SK-N-SH treated with all-trans-retinoic acid at 6 μM for 48 hours (cell line): ENCODE results near the gene LIMD2.

Experiments used
- ATAC-seq: fragments of 200-7000 bp; cut with Tn5 transposase; 3 replicates; pipeline ENCODE4 v1.9.1; 2020; ENCODE audit warnings: mild to moderate bottlenecking, moderate library complexity
- ARNTL ChIP-seq: fragments of 450-650 bp; formaldehyde crosslinking; IDR thresholded peaks from 2 replicates; pipeline ENCODE4 v1.5.0; 2020; ENCODE audit warnings: low read depth, mild to moderate bottlenecking, moderate library complexity, borderline replicate concordance
- BACH2 ChIP-seq: fragments of 250-450 bp; sonication (Bioruptor Pico); IDR thresholded peaks from 2 replicates; pipeline ENCODE4 v1.9.0; 2021; ENCODE audit warnings: mild to moderate bottlenecking, borderline replicate concordance
- CSDC2 ChIP-seq: fragments of 250-450 bp; sonication (Bioruptor Pico); IDR thresholded peaks from 2 replicates; pipeline ENCODE4 v1.5.0; 2020; ENCODE audit warnings: mild to moderate bottlenecking, moderate library complexity
- ESRRG ChIP-seq: fragments of 250-450 bp; sonication (Bioruptor Pico); IDR thresholded peaks from 2 replicates; pipeline ENCODE4 v1.6.1; 2021; ENCODE audit warnings: mild to moderate bottlenecking
- OSR1 ChIP-seq: fragments of 250-450 bp; sonication (Bioruptor Pico); IDR thresholded peaks from 2 replicates; pipeline ENCODE4 v1.8.0; 2022; ENCODE audit warnings: moderate library complexity, mild to moderate bottlenecking, inconsistent platforms
- PPARA ChIP-seq: fragments of 250-450 bp; sonication (Bioruptor Pico); IDR thresholded peaks from 2 replicates; pipeline ENCODE4 v1.5.0; 2020; ENCODE audit warnings: mild to moderate bottlenecking, borderline replicate concordance
- RARB ChIP-seq: fragments of 250-450 bp; sonication (Bioruptor Pico); IDR thresholded peaks from 2 replicates; pipeline ENCODE4 v1.8.0; 2021; ENCODE audit warnings: mild to moderate bottlenecking, moderate library complexity
- SNAI2 ChIP-seq: fragments of 250-450 bp; sonication (Bioruptor Pico); IDR thresholded peaks from 2 replicates; pipeline ENCODE4 v1.5.0; 2020; ENCODE audit warnings: mild to moderate bottlenecking, moderate library complexity
- TCF4 ChIP-seq: fragments of 250-450 bp; sonication (Bioruptor Pico); IDR thresholded peaks from 2 replicates; pipeline ENCODE4 v1.8.0; 2021; ENCODE audit warnings: mild to moderate bottlenecking, moderate library complexity, borderline replicate concordance
- TOX ChIP-seq: fragments of 250-450 bp; sonication (Bioruptor Pico); IDR thresholded peaks from 2 replicates; pipeline ENCODE4 v1.8.0; 2021; ENCODE audit warnings: mild to moderate bottlenecking, moderate library complexity, borderline replicate concordance
- ZC3H10 ChIP-seq: fragments of 250-450 bp; sonication (Bioruptor Pico); IDR thresholded peaks from 2 replicates; pipeline ENCODE4 v1.5.1; 2021; ENCODE audit warnings: mild to moderate bottlenecking, moderate library complexity
- ZFP3 ChIP-seq: fragments of 250-450 bp; sonication (Bioruptor Pico); IDR thresholded peaks from 2 replicates; pipeline ENCODE4 v1.5.0; 2020; ENCODE audit warnings: mild to moderate bottlenecking, moderate library complexity
- ZFP30 ChIP-seq: fragments of 450-650 bp; formaldehyde crosslinking; IDR thresholded peaks from 2 replicates; pipeline ENCODE4 v1.5.0; 2022; ENCODE audit warnings: mild to moderate bottlenecking, moderate library complexity
- ZNF565 ChIP-seq: fragments of 450-650 bp; formaldehyde crosslinking; conservative IDR thresholded peaks from 2 replicates; pipeline ENCODE4 v1.5.0; 2020; ENCODE audit warnings: low read depth, mild to moderate bottlenecking, moderate library complexity
- ZNF70 ChIP-seq: fragments of 450-650 bp; formaldehyde crosslinking; IDR thresholded peaks from 2 replicates; pipeline ENCODE4 v1.5.0; 2020; ENCODE audit warnings: mild to moderate bottlenecking, moderate library complexity
- ZNF8 ChIP-seq: fragments of 450-650 bp; formaldehyde crosslinking; IDR thresholded peaks from 2 replicates; pipeline ENCODE4 v1.5.0; 2020; ENCODE audit warnings: mild to moderate bottlenecking, moderate library complexity
- TF ChIP-seq, protein P1 (sequence below): fragments of 250-450 bp; sonication (Bioruptor Pico); IDR thresholded peaks from 2 replicates; pipeline ENCODE4 v1.8.0; 2020; ENCODE audit warnings: mild to moderate bottlenecking, moderate library complexity, borderline replicate concordance
- TF ChIP-seq, protein P2 (sequence below): fragments of 250-450 bp; sonication (Bioruptor Pico); IDR thresholded peaks from 2 replicates; pipeline ENCODE4 v1.8.0; 2021; ENCODE audit warnings: low read depth, mild to moderate bottlenecking, moderate library complexity, borderline replicate concordance
- TF ChIP-seq, protein P3 (sequence below): fragments of 250-450 bp; sonication (Bioruptor Pico); IDR thresholded peaks from 2 replicates; pipeline ENCODE4 v1.5.0; 2020; ENCODE audit warnings: mild to moderate bottlenecking, moderate library complexity
- TF ChIP-seq, protein P4 (sequence below): fragments of 250-450 bp; sonication (Bioruptor Pico); IDR thresholded peaks from 2 replicates; pipeline ENCODE4 v1.5.1; 2021; ENCODE audit warnings: mild to moderate bottlenecking, moderate library complexity

Gene LIMD2

DNA sequence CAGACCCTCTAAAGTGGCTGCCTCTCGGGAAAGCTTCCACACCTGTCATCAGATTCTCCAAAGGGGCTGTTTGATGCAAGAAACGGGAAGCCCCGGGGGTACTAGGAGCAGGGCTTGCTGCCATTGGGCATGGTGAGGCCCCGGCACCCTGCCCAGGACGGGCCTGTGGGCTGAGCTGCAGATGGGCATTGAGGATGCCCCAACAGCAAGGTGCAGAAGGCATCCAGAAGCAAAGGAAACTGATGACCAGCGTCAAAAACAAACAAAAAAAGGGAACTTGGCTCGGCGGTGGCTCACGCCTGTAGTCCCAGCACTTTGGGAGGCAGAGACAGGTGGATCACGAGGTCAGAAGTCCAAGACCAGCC is 1.5 kb upstream of the LIMD2 start (continued):
- TF ChIP-seq, protein P1, sequence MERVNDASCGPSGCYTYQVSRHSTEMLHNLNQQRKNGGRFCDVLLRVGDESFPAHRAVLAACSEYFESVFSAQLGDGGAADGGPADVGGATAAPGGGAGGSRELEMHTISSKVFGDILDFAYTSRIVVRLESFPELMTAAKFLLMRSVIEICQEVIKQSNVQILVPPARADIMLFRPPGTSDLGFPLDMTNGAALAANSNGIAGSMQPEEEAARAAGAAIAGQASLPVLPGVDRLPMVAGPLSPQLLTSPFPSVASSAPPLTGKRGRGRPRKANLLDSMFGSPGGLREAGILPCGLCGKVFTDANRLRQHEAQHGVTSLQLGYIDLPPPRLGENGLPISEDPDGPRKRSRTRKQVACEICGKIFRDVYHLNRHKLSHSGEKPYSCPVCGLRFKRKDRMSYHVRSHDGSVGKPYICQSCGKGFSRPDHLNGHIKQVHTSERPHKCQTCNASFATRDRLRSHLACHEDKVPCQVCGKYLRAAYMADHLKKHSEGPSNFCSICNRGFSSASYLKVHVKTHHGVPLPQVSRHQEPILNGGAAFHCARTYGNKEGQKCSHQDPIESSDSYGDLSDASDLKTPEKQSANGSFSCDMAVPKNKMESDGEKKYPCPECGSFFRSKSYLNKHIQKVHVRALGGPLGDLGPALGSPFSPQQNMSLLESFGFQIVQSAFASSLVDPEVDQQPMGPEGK (CRISPR knock-in tag), result no peak
- TF ChIP-seq BACH2 (CRISPR knock-in tag), result no peak
- TF ChIP-seq, all 23 proteins: peak for 0

DNA sequence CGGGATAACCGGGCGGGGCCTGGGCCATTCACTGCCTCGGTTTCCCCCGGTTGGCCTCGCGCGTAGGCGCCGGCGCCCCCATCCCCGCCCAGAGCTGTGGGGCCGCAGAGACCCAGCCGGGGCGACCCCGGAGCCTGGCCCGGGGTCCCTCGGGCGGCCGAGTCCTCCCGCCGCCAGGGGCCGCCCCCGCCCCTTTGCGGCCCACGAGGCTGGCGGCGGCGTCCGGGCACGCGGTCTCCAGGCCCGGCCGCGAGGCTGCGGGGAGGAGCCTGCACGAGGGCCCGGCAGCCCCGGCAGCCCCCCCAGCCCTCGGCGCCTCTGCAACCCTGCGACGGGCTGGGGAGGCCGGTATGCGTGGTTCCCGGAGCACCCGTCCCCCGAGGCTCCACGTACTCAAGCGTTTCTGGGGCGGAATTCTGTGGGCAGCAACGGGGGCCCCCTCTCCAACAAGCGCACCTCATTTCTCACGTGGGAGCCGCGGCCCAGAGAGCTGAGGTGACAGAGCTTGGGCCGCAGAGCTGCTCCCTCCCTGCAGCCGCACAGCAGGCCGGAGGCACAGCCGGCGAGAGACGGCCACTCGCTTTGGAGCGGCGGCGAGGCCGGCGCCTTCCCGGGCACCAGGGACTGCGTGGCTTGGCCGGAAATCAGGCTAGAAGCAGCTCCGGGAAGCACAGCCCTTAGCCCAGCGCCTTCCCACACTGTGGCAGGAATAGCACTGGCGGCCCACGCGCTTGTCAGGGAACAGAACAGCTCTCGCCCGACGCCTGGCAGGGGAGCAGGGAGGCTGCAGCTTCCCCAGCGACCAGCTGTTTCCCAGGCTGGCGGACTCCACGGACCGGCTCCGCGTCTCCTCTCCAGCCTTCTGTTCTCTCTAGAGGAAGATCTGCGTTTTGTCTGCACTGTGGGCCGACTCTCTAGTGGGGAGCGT is 867 bp upstream of the LIMD2 start:
- ATAC-seq, result no peak
- TF ChIP-seq ARNTL (CRISPR knock-in tag), result no peak
- TF ChIP-seq SNAI2 (CRISPR knock-in tag), result 0 out of 2 replicates have a peak, but pooled peaks have one; percentile 17
- no peak; the same call in 1 of the 2 replicates for TF ChIP-seq ZFP30 (CRISPR knock-in tag)
- TF ChIP-seq, protein P2, sequence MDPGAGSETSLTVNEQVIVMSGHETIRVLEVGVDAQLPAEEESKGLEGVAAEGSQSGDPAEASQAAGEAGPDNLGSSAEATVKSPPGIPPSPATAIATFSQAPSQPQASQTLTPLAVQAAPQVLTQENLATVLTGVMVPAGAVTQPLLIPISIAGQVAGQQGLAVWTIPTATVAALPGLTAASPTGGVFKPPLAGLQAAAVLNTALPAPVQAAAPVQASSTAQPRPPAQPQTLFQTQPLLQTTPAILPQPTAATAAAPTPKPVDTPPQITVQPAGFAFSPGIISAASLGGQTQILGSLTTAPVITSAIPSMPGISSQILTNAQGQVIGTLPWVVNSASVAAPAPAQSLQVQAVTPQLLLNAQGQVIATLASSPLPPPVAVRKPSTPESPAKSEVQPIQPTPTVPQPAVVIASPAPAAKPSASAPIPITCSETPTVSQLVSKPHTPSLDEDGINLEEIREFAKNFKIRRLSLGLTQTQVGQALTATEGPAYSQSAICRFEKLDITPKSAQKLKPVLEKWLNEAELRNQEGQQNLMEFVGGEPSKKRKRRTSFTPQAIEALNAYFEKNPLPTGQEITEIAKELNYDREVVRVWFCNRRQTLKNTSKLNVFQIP, result no peak
- no peak; the same call in 1 of the 2 replicates for TF ChIP-seq ZNF8 (CRISPR knock-in tag)
- TF ChIP-seq, protein P1 (CRISPR knock-in tag), result no peak
- no peak for TF ChIP-seq ZNF565 (CRISPR knock-in tag)
- TF ChIP-seq RARB (CRISPR knock-in tag), result no peak
- no peak for TF ChIP-seq TOX (CRISPR knock-in tag)
- no peak for TF ChIP-seq ZC3H10 (CRISPR knock-in tag)
- no peak for TF ChIP-seq TCF4 (CRISPR knock-in tag)
- TF ChIP-seq, protein P3, sequence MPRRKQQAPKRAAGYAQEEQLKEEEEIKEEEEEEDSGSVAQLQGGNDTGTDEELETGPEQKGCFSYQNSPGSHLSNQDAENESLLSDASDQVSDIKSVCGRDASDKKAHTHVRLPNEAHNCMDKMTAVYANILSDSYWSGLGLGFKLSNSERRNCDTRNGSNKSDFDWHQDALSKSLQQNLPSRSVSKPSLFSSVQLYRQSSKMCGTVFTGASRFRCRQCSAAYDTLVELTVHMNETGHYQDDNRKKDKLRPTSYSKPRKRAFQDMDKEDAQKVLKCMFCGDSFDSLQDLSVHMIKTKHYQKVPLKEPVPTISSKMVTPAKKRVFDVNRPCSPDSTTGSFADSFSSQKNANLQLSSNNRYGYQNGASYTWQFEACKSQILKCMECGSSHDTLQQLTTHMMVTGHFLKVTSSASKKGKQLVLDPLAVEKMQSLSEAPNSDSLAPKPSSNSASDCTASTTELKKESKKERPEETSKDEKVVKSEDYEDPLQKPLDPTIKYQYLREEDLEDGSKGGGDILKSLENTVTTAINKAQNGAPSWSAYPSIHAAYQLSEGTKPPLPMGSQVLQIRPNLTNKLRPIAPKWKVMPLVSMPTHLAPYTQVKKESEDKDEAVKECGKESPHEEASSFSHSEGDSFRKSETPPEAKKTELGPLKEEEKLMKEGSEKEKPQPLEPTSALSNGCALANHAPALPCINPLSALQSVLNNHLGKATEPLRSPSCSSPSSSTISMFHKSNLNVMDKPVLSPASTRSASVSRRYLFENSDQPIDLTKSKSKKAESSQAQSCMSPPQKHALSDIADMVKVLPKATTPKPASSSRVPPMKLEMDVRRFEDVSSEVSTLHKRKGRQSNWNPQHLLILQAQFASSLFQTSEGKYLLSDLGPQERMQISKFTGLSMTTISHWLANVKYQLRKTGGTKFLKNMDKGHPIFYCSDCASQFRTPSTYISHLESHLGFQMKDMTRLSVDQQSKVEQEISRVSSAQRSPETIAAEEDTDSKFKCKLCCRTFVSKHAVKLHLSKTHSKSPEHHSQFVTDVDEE, result peak; percentile 77; the same call in 1 of the 2 replicates
- TF ChIP-seq, protein P4, sequence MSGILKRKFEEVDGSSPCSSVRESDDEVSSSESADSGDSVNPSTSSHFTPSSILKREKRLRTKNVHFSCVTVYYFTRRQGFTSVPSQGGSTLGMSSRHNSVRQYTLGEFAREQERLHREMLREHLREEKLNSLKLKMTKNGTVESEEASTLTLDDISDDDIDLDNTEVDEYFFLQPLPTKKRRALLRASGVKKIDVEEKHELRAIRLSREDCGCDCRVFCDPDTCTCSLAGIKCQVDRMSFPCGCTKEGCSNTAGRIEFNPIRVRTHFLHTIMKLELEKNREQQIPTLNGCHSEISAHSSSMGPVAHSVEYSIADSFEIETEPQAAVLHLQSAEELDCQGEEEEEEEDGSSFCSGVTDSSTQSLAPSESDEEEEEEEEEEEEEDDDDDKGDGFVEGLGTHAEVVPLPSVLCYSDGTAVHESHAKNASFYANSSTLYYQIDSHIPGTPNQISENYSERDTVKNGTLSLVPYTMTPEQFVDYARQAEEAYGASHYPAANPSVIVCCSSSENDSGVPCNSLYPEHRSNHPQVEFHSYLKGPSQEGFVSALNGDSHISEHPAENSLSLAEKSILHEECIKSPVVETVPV (CRISPR knock-in tag), result no peak
- TF ChIP-seq ZNF70, result 0 out of 2 replicates have a peak, but pooled peaks have one; percentile 3
- TF ChIP-seq CSDC2 (CRISPR knock-in tag), result peak; percentile 29; the same call in 1 of the 2 replicates
- peak; percentile 60; the same call in 1 of the 2 replicates for TF ChIP-seq ZFP3 (CRISPR knock-in tag)
- no peak for TF ChIP-seq OSR1
- no peak for TF ChIP-seq BACH2 (CRISPR knock-in tag)
- 0 out of 2 replicates have a peak, but pooled peaks have one; percentile 15 for TF ChIP-seq ESRRG (CRISPR knock-in tag)
- TF ChIP-seq PPARA (CRISPR knock-in tag), result no peak
